C4-2B (cell line): ENCODE measurements around the gene LRIG1.

Experiments
- CTCF ChIP-seq: fragments of 450-650 bp; conservative IDR thresholded peaks from 2 replicates; pipeline ENCODE4 v1.5.1; 2017; ENCODE audit warnings: mild to moderate bottlenecking
- ZFX ChIP-seq: fragments of 450-650 bp; IDR thresholded peaks from 2 replicates; pipeline ENCODE4 v1.6.1; 2017

- peak; percentile 28 for TF ChIP-seq CTCF
- peak; percentile 47 for TF ChIP-seq ZFX
Observed at GRCh38 chr3:66500576-66501482, at the start of gene LRIG1.
